Thyroid gland (tissue), 4 donors: ENCODE measurements around the gene PTP4A2.

ENCODE experiments used
- CTCF ChIP-seq, 6 experiments: fragments of 200-600 bp in 3 of 6; fragments of 450-650 bp in 3 of 6; sonication (generic) in 3 of 6; IDR thresholded peaks; one replicate each; pipeline ENCODE4 v1.5.1; 2016 to 2019; ENCODE audit warnings: antibody characterized with exemption in 6 of 6, mild to moderate bottlenecking in 2 of 6, inconsistent platforms in 1 of 6, moderate library complexity in 1 of 6
- POLR2A ChIP-seq, 2 donors: fragments of 450-650 bp; IDR thresholded peaks; one replicate each; pipeline ENCODE4 v1.6.1; 2017; ENCODE audit warnings: antibody characterized with exemption in 2 of 2, mild to moderate bottlenecking in 2 of 2, moderate library complexity in 1 of 2

GRCh38 chr1:31869449-31869848 is 68.7 kb downstream of the PTP4A2 start:
- no peak for TF ChIP-seq CTCF (IDR thresholded peaks at IDR 0.05)
- TF ChIP-seq POLR2A (IDR thresholded peaks at IDR 0.05) = no peak
